Left forelimb (tissue), 1 donor: ENCODE measurements around the gene CNPPD1.

Source experiments
- DNase-seq: peaks from one replicate; pipeline ENCODE4 v3.0.0-alpha.2; 2018; ENCODE audit warnings: low spot score

Gene CNPPD1

GRCh38 chr2:219176818-219177551 is at the start of gene CNPPD1:
Gene CNPPD1, minus strand, starts transcription at chr2:219176925. Its CDS starts 97 bp downstream, at chr2:219176828.
- peak; percentile 88 for DNase-seq

- no peak for DNase-seq
These were observed 48.6 kb upstream of the CNPPD1 start for GRCh38 chr2:219225350-219225749.

- no peak for DNase-seq
These were observed 47.3 kb upstream of the CNPPD1 start for GRCh38 chr2:219223831-219224610.

GRCh38 chr2:219221957-219222518 is 45.3 kb upstream of the CNPPD1 start:
- peak; percentile 61 for DNase-seq

GRCh38 chr2:219220652-219221402 is 44.1 kb upstream of the CNPPD1 start:
- DNase-seq, result peak; percentile 45

GRCh38 chr2:219219784-219220532 is 43.2 kb upstream of the CNPPD1 start:
- peak; percentile 58 for DNase-seq

GRCh38 chr2:219218732-219219701 is 42.3 kb upstream of the CNPPD1 start, which contains the start of gene ABCB6:
Gene ABCB6, minus strand, starts transcription at chr2:219218958. Its CDS starts 285 bp downstream, at chr2:219218673.
- peak; percentile 99 for DNase-seq

GRCh38 chr2:219218217-219218731 is 41.5 kb upstream of the CNPPD1 start:
- DNase-seq, result no peak

GRCh38 chr2:219216535-219216915 is 39.8 kb upstream of the CNPPD1 start:
- no peak for DNase-seq

- DNase-seq, result peak; percentile 58
These were observed 39.3 kb upstream of the CNPPD1 start for GRCh38 chr2:219215871-219216534.

GRCh38 chr2:219214786-219215185 is 38.1 kb upstream of the CNPPD1 start:
- peak; percentile 62 for DNase-seq

- no peak for DNase-seq
These were observed 37.4 kb upstream of the CNPPD1 start for GRCh38 chr2:219214141-219214540.

GRCh38 chr2:219213486-219214071 is 36.9 kb upstream of the CNPPD1 start:
- DNase-seq, result no peak

- peak; percentile 45 for DNase-seq
These were observed 36.3 kb upstream of the CNPPD1 start for GRCh38 chr2:219213026-219213415.

GRCh38 chr2:219210886-219211362 is 34.2 kb upstream of the CNPPD1 start:
- no peak for DNase-seq

- DNase-seq, result no peak
These were observed 33.6 kb upstream of the CNPPD1 start for GRCh38 chr2:219210196-219210885.

- DNase-seq, result no peak
These were observed 32.8 kb upstream of the CNPPD1 start for GRCh38 chr2:219209236-219210195.
